VCaP (cell line): ENCODE measurements around the gene NCOA6.

ENCODE experiments used
- H3K27ac ChIP-seq: fragments of 450-650 bp; 2 replicates; pipeline ENCODE4 v1.5.1; 2017
- TF ChIP-seq, protein P1 (sequence below): fragments of 450-650 bp; conservative IDR thresholded peaks from 2 replicates; pipeline ENCODE4 v1.5.1; 2017; ENCODE audit warnings: mild to moderate bottlenecking, moderate library complexity

Gene NCOA6

DNA sequence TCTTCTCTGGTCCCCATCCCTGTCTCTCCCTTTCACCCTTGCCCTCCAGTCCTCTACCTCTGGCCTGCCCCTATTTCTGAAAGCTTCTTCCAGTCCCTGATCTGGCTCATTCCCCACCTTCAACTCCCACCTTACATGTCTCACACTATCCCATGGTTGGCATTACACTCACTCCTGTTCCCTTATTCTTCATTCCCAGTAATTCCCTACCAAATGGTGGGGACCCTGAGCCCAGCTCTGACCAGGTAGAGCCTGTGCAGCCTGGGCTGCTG, 114.9 kb downstream of the NCOA6 start:
- TF ChIP-seq, protein P1, sequence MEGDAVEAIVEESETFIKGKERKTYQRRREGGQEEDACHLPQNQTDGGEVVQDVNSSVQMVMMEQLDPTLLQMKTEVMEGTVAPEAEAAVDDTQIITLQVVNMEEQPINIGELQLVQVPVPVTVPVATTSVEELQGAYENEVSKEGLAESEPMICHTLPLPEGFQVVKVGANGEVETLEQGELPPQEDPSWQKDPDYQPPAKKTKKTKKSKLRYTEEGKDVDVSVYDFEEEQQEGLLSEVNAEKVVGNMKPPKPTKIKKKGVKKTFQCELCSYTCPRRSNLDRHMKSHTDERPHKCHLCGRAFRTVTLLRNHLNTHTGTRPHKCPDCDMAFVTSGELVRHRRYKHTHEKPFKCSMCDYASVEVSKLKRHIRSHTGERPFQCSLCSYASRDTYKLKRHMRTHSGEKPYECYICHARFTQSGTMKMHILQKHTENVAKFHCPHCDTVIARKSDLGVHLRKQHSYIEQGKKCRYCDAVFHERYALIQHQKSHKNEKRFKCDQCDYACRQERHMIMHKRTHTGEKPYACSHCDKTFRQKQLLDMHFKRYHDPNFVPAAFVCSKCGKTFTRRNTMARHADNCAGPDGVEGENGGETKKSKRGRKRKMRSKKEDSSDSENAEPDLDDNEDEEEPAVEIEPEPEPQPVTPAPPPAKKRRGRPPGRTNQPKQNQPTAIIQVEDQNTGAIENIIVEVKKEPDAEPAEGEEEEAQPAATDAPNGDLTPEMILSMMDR = no peak
- H3K27ac ChIP-seq = peak overlapping the region; percentile 92

DNA sequence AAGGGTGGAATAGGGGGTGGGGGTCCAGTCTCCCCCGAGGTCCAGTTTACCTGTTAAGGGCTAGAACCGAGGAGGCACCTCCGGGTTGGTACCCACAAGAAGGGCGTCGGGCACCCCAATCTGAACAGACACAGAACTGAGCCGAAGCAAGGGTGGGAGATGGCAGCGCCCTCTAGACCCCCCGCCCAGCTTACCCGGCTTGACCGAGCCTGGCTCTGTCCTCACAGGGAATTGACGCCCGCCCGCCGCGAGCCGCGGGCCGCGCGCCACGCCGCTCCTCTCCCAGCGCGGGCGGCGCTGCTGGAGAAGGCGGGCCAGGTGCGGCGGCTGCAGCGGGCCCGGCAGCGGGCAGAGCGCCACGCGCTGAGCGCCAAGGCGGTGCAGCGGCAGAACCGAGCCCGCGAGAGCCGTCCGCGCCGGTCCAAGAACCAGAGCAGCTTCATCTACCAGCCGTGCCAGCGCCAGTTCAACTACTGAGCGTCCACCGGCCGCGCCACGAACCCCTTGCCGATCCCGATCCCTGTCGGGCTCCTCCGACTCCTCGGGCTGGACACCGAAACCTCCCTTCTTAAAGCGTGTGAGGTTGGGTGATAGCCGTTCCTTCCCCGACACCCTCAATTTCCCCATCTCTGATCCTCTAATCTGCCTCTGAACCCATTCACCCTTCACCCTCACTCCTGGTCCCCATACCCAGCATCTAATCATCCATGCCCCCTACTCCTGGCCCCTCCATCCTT, 115.5 kb downstream of the NCOA6 start:
- TF ChIP-seq, protein P1 = peak; percentile 81
- H3K27ac ChIP-seq = peak overlapping the region; percentile 92

DNA sequence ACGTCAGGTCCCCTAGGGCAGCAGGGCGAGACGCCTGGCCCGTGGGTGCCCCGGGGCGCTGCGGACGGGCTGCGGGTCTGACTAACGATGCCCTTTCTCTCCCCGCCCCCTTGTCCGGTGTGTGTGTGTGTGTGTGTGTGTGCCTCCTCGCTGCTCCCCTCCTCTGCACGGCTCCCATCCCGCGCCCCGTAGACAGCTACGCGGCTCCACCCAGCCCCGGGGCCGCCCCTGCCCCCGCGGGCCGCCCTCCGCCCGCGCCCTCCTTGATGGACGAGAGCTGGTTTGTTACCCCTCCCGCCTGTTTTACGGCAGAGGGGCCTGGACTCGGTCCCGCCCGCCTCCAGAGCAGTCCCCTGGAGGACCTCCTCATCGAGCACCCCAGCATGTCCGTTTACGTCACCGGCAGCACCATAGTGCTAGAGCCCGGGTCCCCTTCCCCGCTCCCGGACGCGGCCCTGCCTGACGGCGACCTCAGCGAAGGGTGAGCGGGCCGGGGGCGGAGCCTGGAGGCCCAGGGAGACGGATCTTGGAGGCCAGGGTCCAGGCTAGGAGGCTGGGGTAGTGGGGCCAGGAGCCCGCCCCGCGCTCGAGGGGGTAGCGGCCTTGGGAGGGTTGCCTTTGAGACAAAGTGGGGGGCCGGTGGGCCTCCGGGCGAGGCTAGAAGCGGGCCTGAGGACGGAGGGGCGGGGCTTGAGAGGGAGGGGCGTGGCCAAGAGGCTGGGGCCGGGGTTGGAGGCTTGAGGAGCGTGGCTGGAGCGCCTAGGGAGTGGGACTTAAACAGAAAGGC, 116.2 kb downstream of the NCOA6 start:
- TF ChIP-seq, protein P1 = no peak
- H3K27ac ChIP-seq = peak overlapping the region; percentile 92

DNA sequence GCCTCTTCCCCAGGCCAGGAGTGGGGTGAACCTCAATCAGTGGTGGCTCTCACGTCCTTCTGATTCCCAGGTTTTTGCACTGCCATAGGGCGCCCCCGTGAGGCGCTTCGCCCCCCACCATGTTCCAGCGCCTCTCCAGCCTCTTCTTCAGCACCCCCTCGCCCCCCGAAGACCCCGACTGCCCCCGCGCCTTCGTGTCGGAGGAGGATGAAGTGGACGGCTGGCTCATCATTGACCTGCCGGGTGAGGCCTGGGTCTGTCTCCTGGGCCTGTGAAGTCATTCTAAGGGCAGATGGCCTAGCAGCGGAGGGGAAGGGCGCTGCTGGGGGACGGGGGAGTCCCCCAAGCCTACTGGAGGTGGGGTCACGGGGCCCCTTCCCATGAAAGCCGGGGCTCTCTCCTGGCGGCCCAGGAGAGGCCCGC, 116.8 kb downstream of the NCOA6 start:
- peak overlapping the region; percentile 92 for H3K27ac ChIP-seq

DNA sequence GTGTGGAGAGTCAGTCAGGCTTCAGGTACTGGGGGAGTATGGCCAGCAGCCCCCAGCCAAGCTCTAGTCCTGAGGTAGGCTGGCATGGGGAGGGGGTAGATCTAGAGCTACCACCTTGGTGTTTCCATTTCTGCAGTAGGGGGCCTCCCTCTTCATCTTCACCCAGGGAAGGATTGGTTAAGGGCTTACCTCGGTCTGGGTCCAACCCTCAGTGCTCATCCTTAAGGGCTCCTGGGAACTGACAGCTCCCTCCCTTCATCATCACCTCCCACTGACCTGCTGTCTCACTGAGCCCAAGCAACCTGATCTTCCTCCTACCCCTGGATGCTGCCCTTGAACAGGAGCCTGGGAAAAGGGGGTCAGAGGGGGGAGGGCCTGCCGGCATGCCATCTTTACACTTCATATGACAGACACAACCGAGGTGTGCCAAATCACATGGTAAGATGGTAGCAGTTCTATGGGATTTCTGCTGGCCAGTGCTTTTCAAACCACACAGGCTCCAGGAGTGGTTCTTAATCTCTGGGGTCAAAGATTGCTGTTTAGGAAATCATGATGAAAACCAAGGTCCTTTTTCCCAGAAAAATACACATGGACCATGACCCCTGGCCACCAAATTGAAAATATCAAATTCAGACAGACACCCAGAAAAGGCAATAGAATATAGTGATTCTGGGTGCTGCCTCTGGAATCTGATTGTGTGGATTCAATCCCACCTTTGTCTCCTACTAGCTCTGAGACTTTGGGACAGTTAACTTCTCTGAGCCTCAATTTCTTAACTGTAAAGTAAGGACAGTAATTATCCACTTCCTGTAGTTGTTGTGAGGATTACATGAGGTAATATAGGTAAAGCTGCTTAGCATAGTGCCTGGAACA, 118.3 kb downstream of the NCOA6 start:
- H3K27ac ChIP-seq = no peak overlapping the region
- TF ChIP-seq, protein P1 = no peak

More for the DNA sequence above, 116.8 kb downstream of the NCOA6 start:
- TF ChIP-seq, protein P1 = peak; percentile 68

DNA sequence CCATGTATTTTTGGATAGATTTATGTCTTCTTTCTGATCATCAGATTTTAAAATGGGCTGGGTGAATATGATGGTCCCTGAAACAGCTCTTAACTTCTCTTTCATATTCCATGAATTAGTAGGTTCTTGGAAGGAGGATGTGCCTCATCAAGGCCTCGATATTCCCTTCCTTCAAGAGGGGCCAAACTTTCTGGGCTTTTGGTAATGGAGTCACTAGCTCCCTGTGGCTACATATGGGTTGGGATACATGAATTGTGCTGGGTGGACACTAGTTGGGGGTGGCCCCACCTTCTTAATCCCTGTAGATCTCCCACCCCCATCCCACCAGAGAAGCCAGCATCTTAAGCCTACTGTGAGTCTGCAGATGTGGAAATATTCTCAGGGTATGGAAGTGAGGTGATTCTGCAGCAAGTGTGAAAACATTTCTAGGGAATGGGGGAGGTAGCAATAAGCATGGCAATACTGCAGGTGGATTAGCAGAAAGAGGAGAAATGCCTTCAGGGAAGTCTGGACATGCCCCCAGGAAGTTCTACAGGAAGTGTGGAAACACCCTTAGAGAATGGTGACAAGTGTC, 119.1 kb downstream of the NCOA6 start:
- no peak overlapping the region for H3K27ac ChIP-seq
- TF ChIP-seq, protein P1 = no peak
